Spleen (tissue), 11 donors: ENCODE results near the gene CCDC38. TPM values are rescaled to one million over a fixed set of nuclear protein-coding genes. Genes with fewer than 3 reads are reported as not detected.

Experiments used
- DNase-seq: peaks from one replicate; pipeline ENCODE4 v3.0.0-alpha.2; 2020
- H3K27ac ChIP-seq, 8 donors: fragments of 200-600 bp; sonication (generic) in 7 of 8; 1 replicate in 4 of 8; 2 replicates in 4 of 8; pipeline versions ENCODE4 v1.5.0 to v1.8.0; 2016 to 2021; ENCODE audit warnings: inconsistent platforms in 4 of 8, mild to moderate bottlenecking in 4 of 8, moderate library complexity in 1 of 8
- H3K27me3 ChIP-seq, 7 donors: fragments of 200-600 bp; sonication (generic) in 6 of 7; replicated peaks in 1 of 7; 1 replicate in 4 of 7; 2 replicates in 3 of 7; pipeline versions ENCODE4 v1.5.0 to v1.8.0; 2016 to 2021; ENCODE audit warnings: inconsistent platforms in 3 of 7, mild to moderate bottlenecking in 1 of 7
- H3K36me3 ChIP-seq, 6 donors: fragments of 200-600 bp; sonication (generic) in 5 of 6; 1 replicate in 4 of 6; 2 replicates in 2 of 6; pipeline versions ENCODE4 v1.5.0 to v1.8.0; 2016 to 2021; ENCODE audit warnings: inconsistent platforms in 2 of 6
- H3K4me1 ChIP-seq, 6 donors: fragments of 200-600 bp; sonication (generic) in 5 of 6; 1 replicate in 3 of 6; 2 replicates in 3 of 6; pipeline versions ENCODE4 v1.5.0 to v1.8.0; 2016 to 2021; ENCODE audit warnings: inconsistent platforms in 3 of 6
- H3K4me3 ChIP-seq, 8 donors: fragments of 200-600 bp; sonication (generic) in 7 of 8; 1 replicate in 4 of 8; 2 replicates in 4 of 8; pipeline versions ENCODE4 v1.5.0 to v1.8.0; 2016 to 2021; ENCODE audit warnings: inconsistent platforms in 4 of 8, mild to moderate bottlenecking in 4 of 8, moderate library complexity in 2 of 8
- H3K9me3 ChIP-seq, 8 donors: fragments of 200-600 bp; sonication (generic) in 7 of 8; 1 replicate in 4 of 8; 2 replicates in 4 of 8; pipeline versions ENCODE4 v1.5.0 to v1.8.0; 2016 to 2021; ENCODE audit warnings: inconsistent platforms in 4 of 8
- POLR2A ChIP-seq, 3 donors: fragments of 450-650 bp; IDR thresholded peaks; one replicate each; pipeline ENCODE4 v1.5.1; 2017; ENCODE audit warnings: antibody characterized with exemption in 3 of 3, mild to moderate bottlenecking in 1 of 3
- POLR2AphosphoS5 ChIP-seq, 3 donors: sonication (generic); formaldehyde crosslinking; IDR thresholded peaks; one replicate each; pipeline ENCODE4 v1.5.1; 2017; ENCODE audit warnings: antibody characterized with exemption in 3 of 3
- WGBS, 5 donors: extraction: QIAGEN DNeasy Blood & Tissue Kit in 3 of 5; methylation state at CpG; one replicate each; pipeline versions ENCODE4 v1.1.5 to v1.1.7; 2013 to 2018; 5-methylcytosine and 5-hydroxymethylcytosine counted together
- intact Hi-C: fragments of 100-400 bp; cut with DNase I; formaldehyde crosslinking; loops from one replicate; pipeline ENCODE4 v1.15.0; 2023; ENCODE audit warnings: low total_unique reads
- polyA plus RNA-seq, 3 donors: library from polyadenylated mRNA; stranded (reverse); fragments of 200-250 nt; gene quantifications; one replicate each; pipeline ENCODE4 v1.2.1, GENCODE V29; 2013
- total RNA-seq, 7 donors: library from RNA; depleted of rRNA in 3 of 7; stranded (reverse); fragments of >200 nt in 3 of 7; fragmentation: NEBNext Ultra II Directional in 4 of 7; extraction: Animal tissue kit (Norgen Biotek cat#: 25700) in 4 of 7; gene quantifications; one replicate each; pipeline versions ENCODE4 v1.1.0 to v1.2.1, GENCODE V29; 2016 to 2021
- TF ChIP-seq, protein P1 (sequence below), 11 experiments: fragments of 200-600 bp in 7 of 11; fragments of 450-650 bp in 4 of 11; sonication (generic) in 4 of 11; IDR thresholded peaks in 8 of 11; conservative IDR thresholded peaks in 3 of 11; 1 replicate in 7 of 11; 2 replicates in 4 of 11; pipeline versions ENCODE4 v1.4.0 to v1.8.0; 2016 to 2021; ENCODE audit warnings: antibody characterized with exemption in 11 of 11, inconsistent platforms in 4 of 11, mild to moderate bottlenecking in 1 of 11
- donor health status: healthy with polysubstance abuse.
- donor health status: DM: no; HTN: no; CAD: no; lungs with moderate emphysema.
- donor health status: DM: no; HTN: no; CAD: no.
- donor health status: Bipolar disorder and iron deficiency.
- donor health status: healthy.
- donor health status: DM: no; HTN: no; CAD: no.
- donor health status: DM: yes; HTN: yes; CAD: no.

CCDC38 gene
- total and polyA plus RNA-seq, 10 donors, result 0.34 to 2.1 (median 0.86) TPM; not detected in 1

DNA sequence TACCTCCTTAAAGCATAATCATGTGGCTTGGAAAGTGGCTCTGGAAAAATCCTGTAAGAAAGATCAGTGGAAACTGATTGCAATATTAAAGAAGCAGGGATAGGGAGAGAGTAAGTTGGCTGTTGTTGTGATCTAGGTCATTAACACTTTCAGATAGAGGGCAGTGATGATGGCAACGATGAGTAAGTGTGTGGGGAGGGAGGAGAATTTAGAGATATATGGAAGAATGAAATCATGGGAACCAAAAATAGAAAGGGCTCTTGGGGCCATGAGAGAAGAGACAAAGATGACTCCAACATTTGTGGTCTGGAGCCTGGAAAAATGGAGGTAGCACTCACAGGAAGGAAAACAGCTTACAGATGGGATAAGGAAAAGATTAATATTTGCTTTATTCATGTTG is 60.3 kb downstream of the CCDC38 start:
- Histone ChIP-seq H3K27ac (no peak overlapping the region), H3K36me3 (no peaks in the 10 kb centered on the region), H3K4me1 (no peaks in the 10 kb centered on the region), H3K27me3 (no peaks in the 10 kb centered on the region), H3K4me3 (no peak overlapping the region), H3K9me3 (peaks cover 0 to 19% (median 11%) of the 10 kb centered on the region in 8 donors)
- 49 to 66% (median 60%) methylated on average over 1 of the region's 1 CpG for WGBS, 5 donors
- intact Hi-C loops, result no loop called here
- DNase-seq, result no peak
- TF ChIP-seq POLR2A (IDR thresholded peaks at IDR 0.05), result no peak
- TF ChIP-seq POLR2AphosphoS5 (IDR thresholded peaks at IDR 0.05), result no peak
- TF ChIP-seq, protein P1, sequence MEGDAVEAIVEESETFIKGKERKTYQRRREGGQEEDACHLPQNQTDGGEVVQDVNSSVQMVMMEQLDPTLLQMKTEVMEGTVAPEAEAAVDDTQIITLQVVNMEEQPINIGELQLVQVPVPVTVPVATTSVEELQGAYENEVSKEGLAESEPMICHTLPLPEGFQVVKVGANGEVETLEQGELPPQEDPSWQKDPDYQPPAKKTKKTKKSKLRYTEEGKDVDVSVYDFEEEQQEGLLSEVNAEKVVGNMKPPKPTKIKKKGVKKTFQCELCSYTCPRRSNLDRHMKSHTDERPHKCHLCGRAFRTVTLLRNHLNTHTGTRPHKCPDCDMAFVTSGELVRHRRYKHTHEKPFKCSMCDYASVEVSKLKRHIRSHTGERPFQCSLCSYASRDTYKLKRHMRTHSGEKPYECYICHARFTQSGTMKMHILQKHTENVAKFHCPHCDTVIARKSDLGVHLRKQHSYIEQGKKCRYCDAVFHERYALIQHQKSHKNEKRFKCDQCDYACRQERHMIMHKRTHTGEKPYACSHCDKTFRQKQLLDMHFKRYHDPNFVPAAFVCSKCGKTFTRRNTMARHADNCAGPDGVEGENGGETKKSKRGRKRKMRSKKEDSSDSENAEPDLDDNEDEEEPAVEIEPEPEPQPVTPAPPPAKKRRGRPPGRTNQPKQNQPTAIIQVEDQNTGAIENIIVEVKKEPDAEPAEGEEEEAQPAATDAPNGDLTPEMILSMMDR (IDR thresholded peaks at IDR 0.05 in 8 of 11, conservative IDR thresholded peaks at IDR 0.05 in 3 of 11), result no peak

- Histone ChIP-seq H3K27me3 (no peaks in the 10 kb centered on the region), H3K4me1 (no peaks in the 10 kb centered on the region), H3K9me3 (peaks cover 0 to 19% (median 11%) of the 10 kb centered on the region in 8 donors), H3K4me3 (no peak overlapping the region), H3K27ac (no peak overlapping the region), H3K36me3 (no peaks in the 10 kb centered on the region)
- TF ChIP-seq POLR2A (IDR thresholded peaks at IDR 0.05), result no peak
- TF ChIP-seq, protein P1 (IDR thresholded peaks at IDR 0.05 in 8 of 11, conservative IDR thresholded peaks at IDR 0.05 in 3 of 11), result no peak
- TF ChIP-seq POLR2AphosphoS5 (IDR thresholded peaks at IDR 0.05), result no peak
- no peak for DNase-seq
- intact Hi-C loops, result no loop called here
- WGBS, 5 donors, result 84 to 96% (median 91%) methylated on average over 3 of the region's 3 CpGs
These were observed 61.0 kb downstream of the CCDC38 start for GRCh38 chr12:95881331-95881955.

DNA sequence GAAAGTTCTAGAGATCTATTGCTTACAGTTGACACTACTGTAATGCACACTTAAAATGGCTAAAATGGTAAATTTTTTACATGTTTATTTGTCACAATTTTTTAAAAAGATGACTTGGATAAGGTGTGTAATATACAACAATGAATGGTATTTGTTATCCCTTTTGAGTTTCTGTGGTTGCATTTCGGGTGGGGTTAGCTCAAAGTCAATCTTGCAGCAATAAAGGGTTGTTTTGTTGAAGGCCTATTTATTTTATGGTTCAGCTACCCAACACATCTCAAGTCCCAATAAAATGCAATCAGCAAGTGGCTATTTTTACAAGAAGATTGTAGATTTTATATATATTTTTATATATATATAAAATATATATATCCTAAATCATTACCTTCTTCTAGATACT is 61.5 kb downstream of the CCDC38 start:
- Histone ChIP-seq H3K27me3 (no peaks in the 10 kb centered on the region), H3K36me3 (no peaks in the 10 kb centered on the region), H3K27ac (no peak overlapping the region), H3K9me3 (peaks cover 0 to 19% (median 11%) of the 10 kb centered on the region in 8 donors), H3K4me3 (no peak overlapping the region), H3K4me1 (no peaks in the 10 kb centered on the region)
- TF ChIP-seq POLR2A (IDR thresholded peaks at IDR 0.05) (no peak), POLR2AphosphoS5 (IDR thresholded peaks at IDR 0.05) (no peak)
- WGBS, 5 donors, result 89 to 98% (median 93%) methylated on average over 1 of the region's 1 CpG
- intact Hi-C loops, result no loop called here
- no peak for DNase-seq

- DNase-seq, result no peak
- Histone ChIP-seq H3K4me1 (no peaks in the 10 kb centered on the region), H3K27ac (no peak overlapping the region), H3K4me3 (no peak overlapping the region), H3K27me3 (no peaks in the 10 kb centered on the region), H3K9me3 (no peaks in the 10 kb centered on the region), H3K36me3 (peaks cover 0 to 8% (median 0%) of the 10 kb centered on the region in 6 donors)
- intact Hi-C loops, result no loop called here
- 38 to 92% (median 75%) methylated on average over 2 of the region's 2 CpGs for WGBS, 5 donors
- TF ChIP-seq POLR2AphosphoS5 (IDR thresholded peaks at IDR 0.05), result no peak
- TF ChIP-seq POLR2A (IDR thresholded peaks at IDR 0.05), result no peak
- TF ChIP-seq, protein P1 (IDR thresholded peaks at IDR 0.05 in 8 of 11, conservative IDR thresholded peaks at IDR 0.05 in 3 of 11), result no peak
These were observed 64.8 kb downstream of the CCDC38 start for GRCh38 chr12:95877622-95878021.
